Mesenchymal stem cell (in vitro differentiated cells and primary cell): Measurements from ENCODE around the gene AFAP1.

Experiments used
- DNase-seq: peaks from one replicate; pipeline ENCODE4 v3.0.0-alpha.2; 2013
- H2AFZ ChIP-seq: one replicate; pipeline ENCODE4 v1.6.1; 2013; ENCODE audit warnings: low read depth, mild to moderate bottlenecking, control low read depth, inconsistent platforms, low read length, moderate library complexity
- H2AK5ac ChIP-seq: 2 replicates; pipeline ENCODE4 v1.6.1; 2013; ENCODE audit warnings: low read length, moderate library complexity, mild to moderate bottlenecking, inconsistent platforms; ENCODE audit not compliant: severe bottlenecking
- H2BK120ac ChIP-seq: one replicate; pipeline ENCODE4 v1.6.1; 2013; ENCODE audit warnings: low read depth, mild to moderate bottlenecking, inconsistent platforms, low read length, moderate library complexity
- H2BK12ac ChIP-seq, 2 experiments: one replicate each; pipeline ENCODE4 v1.6.1; 2013; ENCODE audit warnings: inconsistent platforms in 2 of 2, low read length in 2 of 2, mild to moderate bottlenecking in 2 of 2, moderate library complexity in 2 of 2, control low read depth in 1 of 2
- H2BK15ac ChIP-seq: one replicate; pipeline ENCODE4 v1.6.1; 2013; ENCODE audit warnings: mild to moderate bottlenecking, low read depth, inconsistent platforms; ENCODE audit not compliant: poor library complexity, severe bottlenecking
- H2BK5ac ChIP-seq: 2 replicates; pipeline ENCODE4 v1.6.1; 2013; ENCODE audit warnings: low read depth, mild to moderate bottlenecking, low read length, control low read depth, inconsistent platforms; ENCODE audit not compliant: poor library complexity, severe bottlenecking
- H3K14ac ChIP-seq, 2 experiments: one replicate each; pipeline ENCODE4 v1.6.1; 2013; ENCODE audit warnings: inconsistent platforms in 2 of 2, low read length in 2 of 2, control low read depth in 1 of 2, mild to moderate bottlenecking in 1 of 2, moderate library complexity in 1 of 2
- H3K18ac ChIP-seq, 2 experiments: one replicate each; pipeline ENCODE4 v1.6.1; 2013; ENCODE audit warnings: inconsistent platforms in 2 of 2, low read length in 2 of 2, control low read depth in 1 of 2, low read depth in 1 of 2, mild to moderate bottlenecking in 1 of 2
- H3K23ac ChIP-seq, 2 experiments: one replicate each; pipeline ENCODE4 v1.6.1; 2013; ENCODE audit warnings: inconsistent platforms in 2 of 2, low read length in 2 of 2, mild to moderate bottlenecking in 2 of 2, moderate library complexity in 2 of 2, control low read depth in 1 of 2
- H3K27ac ChIP-seq: 2 replicates; pipeline ENCODE4 v1.5.1; 2013; ENCODE audit warnings: mild to moderate bottlenecking, moderate library complexity, low read length, control low read depth, inconsistent platforms; ENCODE audit not compliant: poor library complexity, severe bottlenecking
- H3K27me3 ChIP-seq, 2 experiments: 2 replicates each; pipeline versions ENCODE4 v1.6.1 to v1.7.0; 2013; ENCODE audit warnings: low read length in 2 of 2, mild to moderate bottlenecking in 2 of 2, moderate library complexity in 2 of 2, control low read depth in 1 of 2, inconsistent platforms in 1 of 2; ENCODE audit not compliant: control insufficient read depth in 1 of 2, insufficient read depth in 1 of 2
- H3K36me3 ChIP-seq, 2 experiments: 2 replicates each; pipeline versions ENCODE4 v1.6.1 to v1.7.0; 2013; ENCODE audit warnings: low read length in 2 of 2, control low read depth in 1 of 2, inconsistent platforms in 1 of 2, low read depth in 1 of 2, mild to moderate bottlenecking in 1 of 2; ENCODE audit not compliant: insufficient read depth in 2 of 2, control insufficient read depth in 1 of 2
- H3K4ac ChIP-seq, 2 experiments: one replicate each; pipeline ENCODE4 v1.6.1; 2013; ENCODE audit warnings: inconsistent platforms in 2 of 2, low read length in 2 of 2, mild to moderate bottlenecking in 2 of 2, moderate library complexity in 2 of 2, control low read depth in 1 of 2, low read depth in 1 of 2
- H3K4me1 ChIP-seq: 2 replicates; pipeline ENCODE4 v1.6.1; 2013; ENCODE audit warnings: low read depth, low read length, control low read depth; ENCODE audit not compliant: control insufficient read depth, insufficient read depth
- H3K4me2 ChIP-seq: 2 replicates; pipeline ENCODE4 v1.6.1; 2013; ENCODE audit warnings: low read length, mild to moderate bottlenecking, inconsistent platforms; ENCODE audit not compliant: poor library complexity, severe bottlenecking
- H3K4me3 ChIP-seq, 2 experiments: 2 replicates each; pipeline versions ENCODE4 v1.5.1 to v1.7.0; 2013; ENCODE audit warnings: low read length in 2 of 2, mild to moderate bottlenecking in 2 of 2, control low read depth in 1 of 2, low read depth in 1 of 2; ENCODE audit not compliant: insufficient read depth in 1 of 2
- H3K79me1 ChIP-seq: replicated peaks from 2 replicates; pipeline ENCODE4 v1.6.1; 2013; ENCODE audit warnings: mild to moderate bottlenecking, control low read depth, low read length, inconsistent platforms; ENCODE audit not compliant: poor library complexity, severe bottlenecking
- H3K9ac ChIP-seq: 2 replicates; pipeline ENCODE4 v1.7.0; 2013; ENCODE audit warnings: mild to moderate bottlenecking, low read length, moderate library complexity
- H3K9me3 ChIP-seq: 2 replicates; pipeline ENCODE4 v1.7.0; 2013; ENCODE audit warnings: mild to moderate bottlenecking, low read length; ENCODE audit not compliant: control insufficient read depth
- H4K8ac ChIP-seq: one replicate; pipeline ENCODE4 v1.6.1; 2013; ENCODE audit warnings: inconsistent platforms, mild to moderate bottlenecking, low read length, moderate library complexity
- H4K91ac ChIP-seq: one replicate; pipeline ENCODE4 v1.6.1; 2013; ENCODE audit warnings: mild to moderate bottlenecking, low read length, inconsistent platforms
- WGBS: methylation state at CpG from one replicate; pipeline ENCODE4 v1.1.7; 2013; ENCODE audit warnings: mixed read lengths; 5-methylcytosine and 5-hydroxymethylcytosine counted together

AFAP1 gene

DNA sequence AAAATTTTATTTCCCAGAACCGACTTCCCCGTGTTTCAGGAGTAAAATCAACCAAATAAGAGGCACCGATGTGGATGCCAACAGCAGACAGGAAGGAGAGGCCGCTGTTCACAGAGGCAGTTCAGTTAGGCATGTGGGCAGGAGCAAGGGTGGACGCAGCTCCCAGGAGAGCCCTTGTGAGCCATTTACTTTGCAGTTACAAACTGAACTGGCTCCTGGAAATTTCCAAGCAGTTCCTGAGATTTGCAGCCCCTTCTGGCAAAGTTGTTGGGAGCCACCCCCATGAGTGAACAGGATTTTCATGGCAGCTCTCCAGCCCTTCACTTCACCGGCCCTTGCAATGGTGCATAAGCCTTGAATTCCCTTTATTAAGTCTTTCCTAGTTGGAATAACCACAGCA lies 189.1 kb downstream of the AFAP1 start:
- Histone ChIP-seq H2AK5ac (no peak overlapping the region), H2AFZ (no peak overlapping the region), H2BK5ac (no peak overlapping the region), H2BK12ac (no peak overlapping the region), H3K4me1 (peaks cover 2% of the 10 kb centered on the region), H3K14ac (no peak overlapping the region), H3K27ac (no peak overlapping the region), H3K18ac (no peak overlapping the region), H3K36me3 (peaks cover 0 to 13% of the 10 kb centered on the region in 2 experiments), H3K4me3 (no peak overlapping the region), H2BK15ac (no peak overlapping the region), H3K4me2 (no peak overlapping the region), H4K91ac (no peak overlapping the region), H3K4ac (no peak overlapping the region), H3K9me3 (no peaks in the 10 kb centered on the region), H3K9ac (peak overlapping the region; percentile 7), H3K79me1 (no peaks in the 10 kb centered on the region), H3K23ac (no peak overlapping the region), H3K27me3 (peaks cover 0 to 4% of the 10 kb centered on the region in 2 experiments), H4K8ac (no peak overlapping the region), H2BK120ac (no peak overlapping the region)
- WGBS = 73% methylated on average over 6 of the region's 6 CpGs
- no peak for DNase-seq

DNA sequence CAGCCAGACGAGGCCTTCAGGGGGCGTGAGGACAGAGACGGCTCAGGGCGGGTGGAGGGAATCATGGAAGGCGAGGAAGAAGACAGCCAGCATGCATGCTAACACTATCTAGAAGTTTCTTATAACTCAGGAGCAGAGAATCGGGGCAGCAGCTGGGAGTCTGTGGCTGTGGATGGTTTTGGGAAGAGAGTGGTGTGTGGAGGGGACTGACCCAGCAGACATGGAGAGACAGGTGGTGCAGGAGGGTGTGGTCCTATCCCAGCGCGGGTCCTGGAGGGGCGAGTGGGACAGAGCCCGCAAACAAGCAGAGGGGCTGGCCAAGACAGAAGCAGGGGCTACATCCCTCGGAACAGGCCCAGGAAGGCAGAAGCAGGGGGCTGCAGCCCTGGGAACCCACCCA lies 192.1 kb downstream of the AFAP1 start:
- Histone ChIP-seq H3K18ac (no peak overlapping the region), H3K4me1 (peaks cover 2% of the 10 kb centered on the region), H3K4me3 (no peak overlapping the region), H3K27ac (no peak overlapping the region), H3K4me2 (no peak overlapping the region), H3K27me3 (peaks cover 0 to 8% of the 10 kb centered on the region in 2 experiments), H3K9ac (no peak overlapping the region), H2AK5ac (no peak overlapping the region), H4K91ac (no peak overlapping the region), H4K8ac (no peak overlapping the region), H2BK12ac (no peak overlapping the region), H2BK120ac (no peak overlapping the region), H3K79me1 (no peaks in the 10 kb centered on the region), H2BK5ac (no peak overlapping the region), H3K23ac (no peak overlapping the region), H3K14ac (no peak overlapping the region), H2AFZ (no peak overlapping the region), H3K9me3 (no peaks in the 10 kb centered on the region), H3K4ac (no peak overlapping the region), H3K36me3 (no peaks in the 10 kb centered on the region), H2BK15ac (no peak overlapping the region)
- no peak for DNase-seq
- WGBS = 93% methylated on average over 11 of the region's 11 CpGs

DNA sequence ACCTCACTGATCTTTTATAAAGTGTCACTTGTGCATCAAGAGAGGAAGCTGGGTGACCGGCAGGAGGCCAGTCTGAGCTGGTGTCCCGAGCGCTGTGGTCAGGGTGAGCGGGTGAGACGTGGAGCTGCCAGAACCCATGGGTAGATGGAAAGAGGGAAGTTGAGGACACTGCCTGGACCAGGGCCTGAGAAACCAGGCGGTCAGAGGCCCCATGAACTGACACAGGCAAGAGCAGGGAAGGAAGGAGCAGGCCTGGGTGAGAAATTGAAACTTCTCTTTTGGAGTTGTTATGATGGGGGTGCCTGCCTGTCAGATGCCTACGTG lies 192.6 kb downstream of the AFAP1 start:
- no peak for DNase-seq
- Histone ChIP-seq H2AK5ac (no peak overlapping the region), H3K9me3 (no peaks in the 10 kb centered on the region), H3K4ac (no peak overlapping the region), H3K36me3 (no peaks in the 10 kb centered on the region), H4K8ac (no peak overlapping the region), H3K4me1 (peaks cover 2% of the 10 kb centered on the region), H2BK15ac (no peak overlapping the region), H3K27ac (no peak overlapping the region), H3K79me1 (no peaks in the 10 kb centered on the region), H4K91ac (no peak overlapping the region), H3K27me3 (peaks cover 0 to 8% of the 10 kb centered on the region in 2 experiments), H3K4me2 (no peak overlapping the region), H2BK5ac (no peak overlapping the region), H3K4me3 (no peak overlapping the region), H2AFZ (no peak overlapping the region), H2BK12ac (no peak overlapping the region), H3K14ac (no peak overlapping the region), H3K9ac (no peak overlapping the region), H3K18ac (no peak overlapping the region), H3K23ac (no peak overlapping the region), H2BK120ac (no peak overlapping the region)
- WGBS = 94% methylated on average over 7 of the region's 7 CpGs

DNA sequence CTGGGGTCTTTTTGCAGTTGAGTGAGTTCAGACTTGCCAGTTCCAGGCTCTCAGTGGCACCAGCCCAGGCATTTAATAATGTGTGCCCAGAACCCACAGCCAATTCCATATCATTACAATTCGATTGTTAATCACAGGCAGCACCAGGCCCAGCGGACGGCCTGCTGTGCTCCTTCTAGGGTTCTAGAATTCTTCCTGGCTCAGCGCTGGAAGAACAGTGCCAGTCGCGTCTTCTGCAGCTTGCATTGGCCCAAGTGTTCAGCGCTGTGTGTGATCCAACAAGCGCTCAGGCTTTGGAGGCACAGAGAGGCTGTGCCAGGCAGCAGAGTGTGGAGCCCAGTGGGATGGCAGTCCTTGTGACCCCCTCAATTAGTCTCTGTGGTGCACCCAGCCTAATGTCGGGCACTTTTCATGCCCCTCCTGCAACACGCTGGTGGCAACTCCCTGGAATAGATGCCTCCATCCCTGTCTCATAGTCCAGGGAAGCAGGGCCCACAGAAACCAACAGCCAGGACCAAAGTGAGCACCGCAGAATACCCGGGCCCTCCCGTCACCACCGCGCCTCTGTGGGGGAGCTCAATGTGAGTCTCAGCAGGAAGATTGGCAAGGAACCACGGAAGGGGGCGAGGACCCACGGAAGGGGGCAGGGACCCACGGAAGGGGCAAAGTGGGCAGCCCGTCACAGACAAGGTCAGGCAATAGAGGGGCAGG lies 193.2 kb downstream of the AFAP1 start:
- Histone ChIP-seq H3K4me3 (no peak overlapping the region), H3K27me3 (peaks cover 0 to 8% of the 10 kb centered on the region in 2 experiments), H3K9me3 (no peaks in the 10 kb centered on the region), H3K27ac (no peak overlapping the region), H3K23ac (no peak overlapping the region), H3K4me2 (no peak overlapping the region), H3K18ac (no peak overlapping the region), H3K36me3 (no peaks in the 10 kb centered on the region), H2BK5ac (no peak overlapping the region), H2AFZ (no peak overlapping the region), H2BK12ac (no peak overlapping the region), H3K4me1 (peaks cover 2% of the 10 kb centered on the region), H2AK5ac (no peak overlapping the region), H3K9ac (no peak overlapping the region), H2BK120ac (no peak overlapping the region), H2BK15ac (no peak overlapping the region), H4K91ac (no peak overlapping the region), H4K8ac (peak overlapping the region; percentile 12), H3K79me1 (no peaks in the 10 kb centered on the region), H3K14ac (no peak overlapping the region), H3K4ac (no peak overlapping the region)
- WGBS = 95% methylated on average over 20 of the region's 20 CpGs
- no peak for DNase-seq
